DND-41 (cell line): Measurements from ENCODE around the gene ICA1.

Experiments
- ATAC-seq: fragments of 200-7000 bp; cut with Tn5 transposase; 3 replicates; pipeline ENCODE4 v1.9.1; 2021; ENCODE audit warnings: low read depth; ENCODE audit not compliant: insufficient read depth
- DNase-seq: peaks from one replicate; pipeline ENCODE4 v3.0.0-alpha.2; 2020
- H2AFZ ChIP-seq: 2 replicates; pipeline ENCODE4 v1.6.0; 2012; ENCODE audit warnings: low read depth, low read length
- H3K27ac ChIP-seq: 2 replicates; pipeline ENCODE4 v1.5.1; 2012; ENCODE audit warnings: low read length, inconsistent platforms
- H3K27me3 ChIP-seq: fragments of 200-600 bp; sonication (generic); 2 replicates; pipeline ENCODE4 v1.6.0; 2012; ENCODE audit warnings: low read length, mild to moderate bottlenecking, inconsistent platforms; ENCODE audit not compliant: insufficient read depth, poor library complexity
- H3K36me3 ChIP-seq: 2 replicates; pipeline ENCODE4 v1.5.1; 2012; ENCODE audit warnings: low read length, inconsistent platforms; ENCODE audit not compliant: insufficient read depth
- H3K4me1 ChIP-seq: 2 replicates; pipeline ENCODE4 v1.5.1; 2012; ENCODE audit warnings: mild to moderate bottlenecking, low read length; ENCODE audit not compliant: insufficient read depth
- H3K4me2 ChIP-seq: 2 replicates; pipeline ENCODE4 v1.6.0; 2012; ENCODE audit warnings: mild to moderate bottlenecking, moderate library complexity, low read length, inconsistent platforms; ENCODE audit not compliant: insufficient read depth
- H3K4me3 ChIP-seq, 2 experiments: fragments of 200-600 bp in 1 of 2; shearing (Covaris generic) in 1 of 2; 2 replicates each; pipeline ENCODE4 v1.5.1; 2012 to 2016; ENCODE audit warnings: inconsistent platforms in 2 of 2, low read length in 2 of 2, mild to moderate bottlenecking in 2 of 2, low read depth in 1 of 2, moderate library complexity in 1 of 2
- H3K79me2 ChIP-seq: 2 replicates; pipeline ENCODE4 v1.6.0; 2012; ENCODE audit warnings: low read length, inconsistent platforms; ENCODE audit not compliant: insufficient read depth
- H3K9ac ChIP-seq: 2 replicates; pipeline ENCODE4 v1.6.0; 2012; ENCODE audit warnings: low read depth, mild to moderate bottlenecking, inconsistent platforms, low read length, moderate library complexity
- H3K9me3 ChIP-seq: 2 replicates; pipeline ENCODE4 v1.5.1; 2012; ENCODE audit warnings: low read length, moderate library complexity, mild to moderate bottlenecking, inconsistent platforms; ENCODE audit not compliant: insufficient read depth, severe bottlenecking
- H4K20me1 ChIP-seq: 2 replicates; pipeline ENCODE4 v1.6.0; 2012; ENCODE audit warnings: low read length; ENCODE audit not compliant: insufficient read depth
- EZH2 ChIP-seq: IDR thresholded peaks from 3 replicates; pipeline ENCODE4 v1.6.1; 2012; ENCODE audit warnings: borderline replicate concordance, low read depth, mild to moderate bottlenecking, moderate library complexity, low read length, inconsistent platforms; ENCODE audit not compliant: severe bottlenecking
- TF ChIP-seq, protein P1 (sequence below): IDR thresholded peaks from 2 replicates; pipeline ENCODE4 v1.5.1; 2012; ENCODE audit warnings: borderline replicate concordance, low read length, moderate library complexity, mild to moderate bottlenecking; ENCODE audit not compliant: poor library complexity, severe bottlenecking; ENCODE audit errors: extremely low read depth

The ICA1 gene

DNA sequence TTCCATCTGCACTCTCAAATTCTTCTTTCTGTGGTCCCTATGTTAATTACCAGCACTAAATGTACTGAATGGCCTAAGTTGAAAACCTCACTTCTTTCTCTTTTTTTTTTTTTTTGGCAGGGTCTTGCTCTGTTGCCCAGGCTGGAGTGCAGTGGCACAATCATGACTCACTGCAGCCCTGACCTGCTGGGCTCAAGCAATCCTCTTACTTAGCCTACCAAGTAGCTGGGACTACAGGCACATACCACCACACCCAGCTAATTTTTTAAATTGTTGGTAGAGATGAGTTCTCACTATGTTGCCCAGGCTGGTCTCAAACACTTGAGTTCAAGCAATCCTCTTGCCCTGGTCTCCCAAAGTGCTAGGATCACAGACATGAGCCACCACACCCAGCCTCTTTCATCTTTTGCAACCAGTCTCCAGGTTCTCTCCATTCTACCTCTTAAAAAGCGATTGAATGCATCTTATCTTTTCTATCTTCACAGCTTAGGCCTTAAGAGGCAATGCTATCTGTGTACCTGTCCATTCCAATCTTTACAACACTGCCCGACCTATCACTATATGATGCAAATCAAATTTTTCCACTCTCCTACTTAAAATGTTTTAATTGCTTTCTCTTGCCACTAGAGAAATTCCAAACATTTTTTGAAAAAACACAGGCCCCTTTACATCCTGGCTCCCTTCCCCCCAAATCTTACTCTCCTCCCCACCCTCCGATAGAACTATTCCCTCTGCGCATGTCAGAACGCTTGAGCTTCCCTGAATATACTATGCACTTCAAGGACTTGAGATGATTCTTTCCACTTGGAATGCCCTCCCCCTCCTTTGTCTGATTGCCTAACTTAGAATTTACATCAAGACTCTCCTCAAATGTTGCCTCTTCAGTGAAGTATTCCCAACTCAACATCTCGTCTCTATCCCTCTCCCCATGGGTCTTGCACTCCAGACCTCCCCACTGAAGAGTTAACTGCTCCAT is 6.0 kb downstream of the ICA1 start:
- H3K27me3 ChIP-seq = peaks cover 39% of the 10 kb centered on the region
- H2AFZ ChIP-seq = no peak overlapping the region
- ATAC-seq = no peak
- H4K20me1 ChIP-seq = no peaks in the 10 kb centered on the region
- no peak for DNase-seq
- H3K27ac ChIP-seq = no peak overlapping the region
- no peak for TF ChIP-seq EZH2
- TF ChIP-seq, protein P1, sequence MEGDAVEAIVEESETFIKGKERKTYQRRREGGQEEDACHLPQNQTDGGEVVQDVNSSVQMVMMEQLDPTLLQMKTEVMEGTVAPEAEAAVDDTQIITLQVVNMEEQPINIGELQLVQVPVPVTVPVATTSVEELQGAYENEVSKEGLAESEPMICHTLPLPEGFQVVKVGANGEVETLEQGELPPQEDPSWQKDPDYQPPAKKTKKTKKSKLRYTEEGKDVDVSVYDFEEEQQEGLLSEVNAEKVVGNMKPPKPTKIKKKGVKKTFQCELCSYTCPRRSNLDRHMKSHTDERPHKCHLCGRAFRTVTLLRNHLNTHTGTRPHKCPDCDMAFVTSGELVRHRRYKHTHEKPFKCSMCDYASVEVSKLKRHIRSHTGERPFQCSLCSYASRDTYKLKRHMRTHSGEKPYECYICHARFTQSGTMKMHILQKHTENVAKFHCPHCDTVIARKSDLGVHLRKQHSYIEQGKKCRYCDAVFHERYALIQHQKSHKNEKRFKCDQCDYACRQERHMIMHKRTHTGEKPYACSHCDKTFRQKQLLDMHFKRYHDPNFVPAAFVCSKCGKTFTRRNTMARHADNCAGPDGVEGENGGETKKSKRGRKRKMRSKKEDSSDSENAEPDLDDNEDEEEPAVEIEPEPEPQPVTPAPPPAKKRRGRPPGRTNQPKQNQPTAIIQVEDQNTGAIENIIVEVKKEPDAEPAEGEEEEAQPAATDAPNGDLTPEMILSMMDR = no peak
- H3K36me3 ChIP-seq = no peaks in the 10 kb centered on the region
- H3K4me2 ChIP-seq = no peak overlapping the region
- H3K4me3 ChIP-seq = no peak overlapping the region
- peaks cover 1% of the 10 kb centered on the region; the same call in 1 of the 2 replicates for H3K4me1 ChIP-seq
- no peak overlapping the region for H3K9ac ChIP-seq
- H3K79me2 ChIP-seq = no peaks in the 10 kb centered on the region
- H3K9me3 ChIP-seq = no peaks in the 10 kb centered on the region

DNA sequence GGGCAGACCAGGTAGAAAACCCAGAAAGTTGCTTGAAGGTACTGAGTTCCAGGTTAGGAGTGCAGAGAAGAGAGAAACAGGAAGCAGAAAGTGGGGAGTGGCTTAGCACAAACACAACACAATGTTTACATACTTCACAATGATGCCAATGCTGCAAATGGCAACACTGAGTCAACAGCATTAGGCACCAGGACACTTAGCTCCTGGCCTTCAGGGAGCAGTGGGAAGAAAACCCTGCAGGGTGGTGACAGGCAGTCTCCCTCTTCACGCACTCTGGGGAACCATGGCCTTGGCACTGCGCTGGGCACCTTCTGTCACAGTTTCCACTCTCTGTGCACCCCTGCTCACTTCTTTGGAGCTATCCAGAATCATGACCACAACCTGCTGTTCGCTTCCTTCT is 7.3 kb downstream of the ICA1 start:
- DNase-seq = no peak
- H3K36me3 ChIP-seq = no peaks in the 10 kb centered on the region

DNA sequence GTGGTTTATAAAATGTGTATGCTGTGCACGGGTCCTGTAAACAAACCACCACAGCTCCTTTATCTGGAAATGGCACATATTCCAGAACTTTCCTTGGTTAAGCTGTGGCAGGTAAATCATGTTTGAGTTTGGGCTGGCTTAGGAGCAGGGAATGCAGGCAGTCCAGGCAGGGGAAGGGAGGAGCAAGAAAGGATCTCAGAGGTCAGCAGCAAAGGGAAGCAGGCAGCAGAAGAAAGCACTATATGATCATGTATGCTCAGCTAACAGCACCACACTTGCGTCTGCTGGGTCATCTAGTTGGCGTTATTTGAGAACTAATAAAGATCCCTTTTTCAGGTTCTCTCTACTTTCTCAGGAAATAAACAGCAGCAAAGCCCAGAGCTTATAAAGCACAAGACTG is 7.8 kb downstream of the ICA1 start:
- Histone ChIP-seq H3K27ac (no peak overlapping the region), H3K9ac (no peak overlapping the region), H2AFZ (no peak overlapping the region), H3K4me1 (no peaks in the 10 kb centered on the region), H3K36me3 (no peaks in the 10 kb centered on the region), H4K20me1 (no peaks in the 10 kb centered on the region), H3K4me3 (no peak overlapping the region), H3K27me3 (peaks cover 26% of the 10 kb centered on the region), H3K79me2 (no peaks in the 10 kb centered on the region), H3K4me2 (no peak overlapping the region), H3K9me3 (no peaks in the 10 kb centered on the region)
- DNase-seq = no peak
- no peak for ATAC-seq
- TF ChIP-seq, protein P1 = no peak
- TF ChIP-seq EZH2 = no peak

More for the DNA sequence above, 7.3 kb downstream of the ICA1 start:
- ATAC-seq = no peak
- no peak overlapping the region for H3K4me2 ChIP-seq
- no peak overlapping the region for H3K4me3 ChIP-seq
- no peak overlapping the region for H3K27ac ChIP-seq
- no peak overlapping the region for H3K9ac ChIP-seq
- no peaks in the 10 kb centered on the region for H3K9me3 ChIP-seq
- 0 out of 2 replicates have a peak overlapping the region, but pooled peaks have one; percentile 8 for H2AFZ ChIP-seq
- no peak for TF ChIP-seq EZH2
- TF ChIP-seq, protein P1 = no peak
- H3K79me2 ChIP-seq = no peaks in the 10 kb centered on the region
- no peaks in the 10 kb centered on the region for H3K4me1 ChIP-seq
- H4K20me1 ChIP-seq = no peaks in the 10 kb centered on the region
- H3K27me3 ChIP-seq = peaks cover 30% of the 10 kb centered on the region
